ENCODE data around the gene PAWR.
"Not testable (repeated sequence)": the region's sequence is repeated elsewhere in the genome, so short reads cannot be mapped to it uniquely, and the experiment has no call there.

The PAWR gene

GRCh38 chr12:79547044-79547734 lies 143.6 kb downstream of the PAWR start:
- peak overlapping the region; percentile 92 for H3K27ac ChIP-seq
- TF ChIP-seq, protein P1, sequence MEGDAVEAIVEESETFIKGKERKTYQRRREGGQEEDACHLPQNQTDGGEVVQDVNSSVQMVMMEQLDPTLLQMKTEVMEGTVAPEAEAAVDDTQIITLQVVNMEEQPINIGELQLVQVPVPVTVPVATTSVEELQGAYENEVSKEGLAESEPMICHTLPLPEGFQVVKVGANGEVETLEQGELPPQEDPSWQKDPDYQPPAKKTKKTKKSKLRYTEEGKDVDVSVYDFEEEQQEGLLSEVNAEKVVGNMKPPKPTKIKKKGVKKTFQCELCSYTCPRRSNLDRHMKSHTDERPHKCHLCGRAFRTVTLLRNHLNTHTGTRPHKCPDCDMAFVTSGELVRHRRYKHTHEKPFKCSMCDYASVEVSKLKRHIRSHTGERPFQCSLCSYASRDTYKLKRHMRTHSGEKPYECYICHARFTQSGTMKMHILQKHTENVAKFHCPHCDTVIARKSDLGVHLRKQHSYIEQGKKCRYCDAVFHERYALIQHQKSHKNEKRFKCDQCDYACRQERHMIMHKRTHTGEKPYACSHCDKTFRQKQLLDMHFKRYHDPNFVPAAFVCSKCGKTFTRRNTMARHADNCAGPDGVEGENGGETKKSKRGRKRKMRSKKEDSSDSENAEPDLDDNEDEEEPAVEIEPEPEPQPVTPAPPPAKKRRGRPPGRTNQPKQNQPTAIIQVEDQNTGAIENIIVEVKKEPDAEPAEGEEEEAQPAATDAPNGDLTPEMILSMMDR (IDR thresholded peaks at IDR 0.05; ENCODE audit: low read depth, low read length, missing control alignments) = no peak

GRCh38 chr12:79546466-79547043 lies 144.2 kb downstream of the PAWR start:
- in situ Hi-C loops (cut with HindIII; ENCODE audit: low pct_ligation_motif_present, low sequenced_read_pairs) = no loop called here
- H3K27ac ChIP-seq = peak overlapping the region; percentile 92
- no peaks in the 10 kb centered on the region for H3K36me3 ChIP-seq (replicated peaks)
- H3K4me3 ChIP-seq (ENCODE audit: low read depth, low read length) = no peak overlapping the region
- TF ChIP-seq, protein P1 (IDR thresholded peaks at IDR 0.05; ENCODE audit: low read depth, low read length, missing control alignments) = no peak
- peak; percentile 46 for DNase-seq
- H3K27me3 ChIP-seq (replicated peaks) = no peaks in the 10 kb centered on the region

More at GRCh38 chr12:79547044-79547734, 143.6 kb downstream of the PAWR start:
- H3K27me3 ChIP-seq (replicated peaks) = no peaks in the 10 kb centered on the region
- H3K36me3 ChIP-seq (replicated peaks) = peaks cover 3% of the 10 kb centered on the region
- H3K4me3 ChIP-seq (ENCODE audit: low read depth, low read length) = no peak overlapping the region
- in situ Hi-C loops (cut with HindIII; ENCODE audit: low pct_ligation_motif_present, low sequenced_read_pairs) = no loop called here
- DNase-seq = peak; percentile 65

GRCh38 chr12:79544439-79544838 lies 146.3 kb downstream of the PAWR start:
- H3K27me3 ChIP-seq (replicated peaks); H3K36me3 ChIP-seq (replicated peaks); H3K4me3 ChIP-seq (ENCODE audit: low read depth, low read length); in situ Hi-C loops (cut with HindIII; ENCODE audit: low pct_ligation_motif_present, low sequenced_read_pairs): not testable (repeated sequence)
- peak; percentile 68 for DNase-seq
- H3K27ac ChIP-seq = peak overlapping the region; percentile 49

DNA sequence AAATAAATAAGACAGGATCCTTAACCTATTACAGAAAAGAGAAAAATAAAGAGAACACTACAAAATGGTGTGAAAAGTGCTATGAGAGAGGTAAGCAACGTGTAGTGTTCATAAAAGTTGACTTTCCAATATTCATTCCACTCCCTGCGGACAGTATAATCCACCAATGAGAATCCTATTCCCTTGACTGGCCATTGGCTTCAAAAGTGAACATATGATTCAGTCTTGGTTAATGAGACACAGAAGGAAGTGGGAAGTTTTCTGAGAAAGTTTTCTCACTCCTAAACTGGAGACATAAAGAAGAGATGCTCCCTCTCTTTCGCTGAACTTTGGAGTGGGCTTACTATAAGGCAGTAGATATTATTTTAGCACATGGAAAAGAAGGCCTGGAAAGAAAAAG lies 153.1 kb downstream of the PAWR start:
- H3K27me3 ChIP-seq (replicated peaks) = no peaks in the 10 kb centered on the region
- H3K36me3 ChIP-seq (replicated peaks) = no peaks in the 10 kb centered on the region
- TF ChIP-seq, protein P1 (IDR thresholded peaks at IDR 0.05; ENCODE audit: low read depth, low read length, missing control alignments) = no peak
- DNase-seq = no peak
- no peak overlapping the region for H3K4me3 ChIP-seq (ENCODE audit: low read depth, low read length)
- in situ Hi-C loops (cut with HindIII; ENCODE audit: low pct_ligation_motif_present, low sequenced_read_pairs) = loop anchor here (10.0 kb wide), 1 partner anchor 123 kb away; no protein-coding TSS in a partner anchor
- no peak overlapping the region for H3K27ac ChIP-seq

DNA sequence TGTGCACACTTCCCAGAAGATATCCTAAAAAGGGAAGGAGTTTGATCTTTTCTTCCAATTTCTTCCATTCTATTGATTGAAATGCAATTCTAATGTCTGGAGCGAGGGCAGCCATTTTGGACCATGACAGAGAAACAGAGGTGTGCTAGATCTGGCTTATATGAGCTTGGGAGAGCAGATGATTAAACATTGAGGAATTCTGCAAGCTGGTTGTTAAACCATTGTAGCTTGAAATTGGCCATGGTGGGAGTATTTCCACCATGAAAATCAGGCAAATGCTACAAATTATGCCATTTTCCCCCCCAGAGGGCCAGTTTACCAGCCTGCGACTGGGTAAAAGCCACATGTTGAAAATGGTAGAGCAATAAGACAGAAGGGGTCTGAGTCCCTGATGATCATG lies 155.0 kb downstream of the PAWR start:
- in situ Hi-C loops (cut with HindIII; ENCODE audit: low pct_ligation_motif_present, low sequenced_read_pairs) = loop anchor here (10.0 kb wide), 1 partner anchor 121 kb away; no protein-coding TSS in a partner anchor
- no peak overlapping the region for H3K4me3 ChIP-seq (ENCODE audit: low read depth, low read length)
- no peak for DNase-seq

More for the DNA sequence above, 155.0 kb downstream of the PAWR start:
- TF ChIP-seq, protein P1 (IDR thresholded peaks at IDR 0.05; ENCODE audit: low read depth, low read length, missing control alignments) = no peak
- Histone ChIP-seq H3K36me3 (replicated peaks) (no peaks in the 10 kb centered on the region), H3K27ac (no peak overlapping the region), H3K27me3 (replicated peaks) (no peaks in the 10 kb centered on the region)
